ENCODE data around the gene CBLL1.
A peak's percentile ranks its signal among the peaks of the same experiment; 100 is the strongest.

The CBLL1 gene

GRCh38 chr7:107767391-107767790 is 23.4 kb downstream of the CBLL1 start:
- Histone ChIP-seq H3K4me3 (ENCODE audit: low read depth, low read length) (no peak overlapping the region), H2BK120ac (ENCODE audit: insufficient read depth, low read length, poor library complexity) (no peak overlapping the region), H3K79me1 (ENCODE audit: low read length) (no peaks in the 10 kb centered on the region), H3K4me1 (ENCODE audit: control insufficient read depth in 1 of 2, insufficient read depth in 2 of 2, low read length in 2 of 2) (no peaks in the 10 kb centered on the region), H3K23ac (ENCODE audit: low read length) (no peak overlapping the region), H4K91ac (ENCODE audit: low read depth, low read length) (no peak overlapping the region), H3K9me3 (ENCODE audit: insufficient read depth, low read depth, low read length) (no peaks in the 10 kb centered on the region), H3K14ac (ENCODE audit: low read length) (no peak overlapping the region), H3K79me2 (ENCODE audit: control insufficient read depth, insufficient read depth, low read length, poor library complexity) (no peaks in the 10 kb centered on the region), H3K27ac (ENCODE audit: low read depth, low read length) (no peak overlapping the region), H3K36me3 (ENCODE audit: control insufficient read depth in 1 of 2, insufficient read depth in 2 of 2, low read length in 2 of 2) (no peaks in the 10 kb centered on the region), H2AK5ac (ENCODE audit: low read length) (no peak overlapping the region), H2BK5ac (ENCODE audit: low read depth, low read length, poor library complexity) (no peak overlapping the region), H3K4me2 (ENCODE audit: low read length) (no peak overlapping the region), H2AFZ (ENCODE audit: insufficient read depth, low read length, poor library complexity) (no peak overlapping the region), H3K18ac (ENCODE audit: low read length) (no peak overlapping the region), H3K27me3 (ENCODE audit: insufficient read depth, low read length) (no peaks in the 10 kb centered on the region), H4K8ac (ENCODE audit: low read depth, low read length) (no peak overlapping the region), H3K4ac (ENCODE audit: low read depth, low read length) (no peak overlapping the region), H3K9ac (ENCODE audit: low read length) (no peak overlapping the region), H2BK12ac (ENCODE audit: low read length) (no peak overlapping the region), H4K12ac (ENCODE audit: low read depth, low read length) (no peak overlapping the region)
- no CpG with 5 or more reads among the region's 2 CpGs for WGBS (ENCODE audit: extremely low coverage, insufficient coverage, insufficient read length)
- DNase-seq, result no peak

DNA sequence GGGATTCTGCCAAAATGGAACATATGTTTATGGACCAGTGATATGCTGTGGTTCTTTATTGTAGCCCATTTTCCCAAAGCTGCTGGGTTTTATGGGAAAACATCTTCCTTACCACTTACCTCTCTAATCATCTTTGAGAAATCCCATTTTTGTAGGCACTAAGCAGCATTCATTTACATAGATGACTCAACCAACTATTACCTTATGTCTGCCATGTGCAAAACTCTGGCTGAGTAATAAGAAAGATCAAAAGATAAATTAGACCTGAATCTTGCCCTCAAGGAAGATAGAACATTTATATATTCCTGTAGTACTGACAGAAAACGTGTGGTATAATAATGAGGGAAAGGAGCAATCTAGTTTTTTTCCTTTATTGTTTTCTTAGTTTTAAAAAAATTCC is 24.3 kb downstream of the CBLL1 start:
- Histone ChIP-seq H3K18ac (ENCODE audit: low read length) (no peak overlapping the region), H3K79me2 (ENCODE audit: control insufficient read depth, insufficient read depth, low read length, poor library complexity) (no peaks in the 10 kb centered on the region), H3K4ac (ENCODE audit: low read depth, low read length) (no peak overlapping the region), H3K23ac (ENCODE audit: low read length) (no peak overlapping the region), H3K9ac (ENCODE audit: low read length) (no peak overlapping the region), H3K27me3 (ENCODE audit: insufficient read depth, low read length) (no peaks in the 10 kb centered on the region), H3K9me3 (ENCODE audit: insufficient read depth, low read depth, low read length) (no peaks in the 10 kb centered on the region), H2AK5ac (ENCODE audit: low read length) (no peak overlapping the region), H3K14ac (ENCODE audit: low read length) (no peak overlapping the region), H3K4me1 (ENCODE audit: control insufficient read depth in 1 of 2, insufficient read depth in 2 of 2, low read length in 2 of 2) (no peaks in the 10 kb centered on the region), H2BK12ac (ENCODE audit: low read length) (no peak overlapping the region), H4K8ac (ENCODE audit: low read depth, low read length) (no peak overlapping the region), H2AFZ (ENCODE audit: insufficient read depth, low read length, poor library complexity) (no peak overlapping the region), H3K4me3 (ENCODE audit: low read depth, low read length) (no peak overlapping the region), H2BK5ac (ENCODE audit: low read depth, low read length, poor library complexity) (no peak overlapping the region), H3K27ac (ENCODE audit: low read depth, low read length) (no peak overlapping the region), H3K79me1 (ENCODE audit: low read length) (no peaks in the 10 kb centered on the region), H3K4me2 (ENCODE audit: low read length) (no peak overlapping the region), H3K36me3 (ENCODE audit: control insufficient read depth in 1 of 2, insufficient read depth in 2 of 2, low read length in 2 of 2) (no peaks in the 10 kb centered on the region), H4K91ac (ENCODE audit: low read depth, low read length) (no peak overlapping the region), H2BK120ac (ENCODE audit: insufficient read depth, low read length, poor library complexity) (no peak overlapping the region), H4K12ac (ENCODE audit: low read depth, low read length) (no peak overlapping the region)
- no CpG with 5 or more reads among the region's 1 CpG for WGBS (ENCODE audit: extremely low coverage, insufficient coverage, insufficient read length)
- DNase-seq, result peak; percentile 2 to 60

GRCh38 chr7:107773027-107773426 is 29.1 kb downstream of the CBLL1 start:
- no peaks in the 10 kb centered on the region for H3K27me3 ChIP-seq (ENCODE audit: insufficient read depth, low read length)
- H2BK5ac ChIP-seq (ENCODE audit: low read depth, low read length, poor library complexity), result no peak overlapping the region
- no peak overlapping the region for H4K12ac ChIP-seq (ENCODE audit: low read depth, low read length)
- no peaks in the 10 kb centered on the region for H3K79me2 ChIP-seq (ENCODE audit: control insufficient read depth, insufficient read depth, low read length, poor library complexity)
- no peak overlapping the region for H2AK5ac ChIP-seq (ENCODE audit: low read length)
- H2BK120ac ChIP-seq (ENCODE audit: insufficient read depth, low read length, poor library complexity), result no peak overlapping the region
- no peak overlapping the region for H2BK12ac ChIP-seq (ENCODE audit: low read length)
- no peak overlapping the region for H3K4ac ChIP-seq (ENCODE audit: low read depth, low read length)
- H4K91ac ChIP-seq (ENCODE audit: low read depth, low read length), result no peak overlapping the region
- no CpG with 5 or more reads among the region's 2 CpGs for WGBS (ENCODE audit: extremely low coverage, insufficient coverage, insufficient read length)
- no peak overlapping the region for H3K18ac ChIP-seq (ENCODE audit: low read length)
- no peak overlapping the region for H3K4me3 ChIP-seq (ENCODE audit: low read depth, low read length)
- H3K79me1 ChIP-seq (ENCODE audit: low read length), result no peaks in the 10 kb centered on the region
- no peak overlapping the region for H2AFZ ChIP-seq (ENCODE audit: insufficient read depth, low read length, poor library complexity)
- H3K9me3 ChIP-seq (ENCODE audit: insufficient read depth, low read depth, low read length), result peaks cover 2% of the 10 kb centered on the region
- no peak overlapping the region for H3K14ac ChIP-seq (ENCODE audit: low read length)
- H4K8ac ChIP-seq (ENCODE audit: low read depth, low read length), result no peak overlapping the region
- DNase-seq, result no peak
- H3K4me2 ChIP-seq (ENCODE audit: low read length), result no peak overlapping the region
- no peaks in the 10 kb centered on the region for H3K4me1 ChIP-seq (ENCODE audit: control insufficient read depth in 1 of 2, insufficient read depth in 2 of 2, low read length in 2 of 2)
- no peaks in the 10 kb centered on the region for H3K36me3 ChIP-seq (ENCODE audit: control insufficient read depth in 1 of 2, insufficient read depth in 2 of 2, low read length in 2 of 2)
- no peak overlapping the region for H3K9ac ChIP-seq (ENCODE audit: low read length)
- H3K23ac ChIP-seq (ENCODE audit: low read length), result no peak overlapping the region
- no peak overlapping the region for H3K27ac ChIP-seq (ENCODE audit: low read depth, low read length)

DNA sequence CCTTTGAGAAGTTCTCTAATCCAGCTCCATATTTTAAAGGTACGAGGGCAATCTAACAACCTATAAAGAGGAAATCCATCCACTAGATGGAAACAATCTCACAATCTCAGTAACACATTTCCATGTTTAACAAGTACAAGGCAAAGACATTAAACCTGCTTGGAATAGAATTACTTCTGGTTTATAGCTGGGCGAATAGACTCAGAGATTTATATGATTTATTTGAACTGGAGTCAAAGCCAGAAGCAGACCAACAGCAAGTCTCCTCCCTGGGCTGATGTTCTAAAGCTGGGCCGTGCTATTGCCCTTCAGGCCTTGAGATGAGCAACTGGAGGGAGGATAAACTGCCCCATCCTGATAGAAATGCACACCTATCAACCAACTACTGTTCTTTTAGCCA is 33.8 kb downstream of the CBLL1 start:
- H3K27ac ChIP-seq (ENCODE audit: low read depth, low read length), result no peak overlapping the region
- no peak overlapping the region for H3K4me2 ChIP-seq (ENCODE audit: low read length)
- no peak overlapping the region for H3K4me3 ChIP-seq (ENCODE audit: low read depth, low read length)
- no peak overlapping the region for H3K14ac ChIP-seq (ENCODE audit: low read length)
- no peak overlapping the region for H3K18ac ChIP-seq (ENCODE audit: low read length)
- no peaks in the 10 kb centered on the region for H3K4me1 ChIP-seq (ENCODE audit: control insufficient read depth in 1 of 2, insufficient read depth in 2 of 2, low read length in 2 of 2)
- no peak overlapping the region for H2BK120ac ChIP-seq (ENCODE audit: insufficient read depth, low read length, poor library complexity)
- H4K8ac ChIP-seq (ENCODE audit: low read depth, low read length), result no peak overlapping the region
- H3K9ac ChIP-seq (ENCODE audit: low read length), result no peak overlapping the region
- H3K79me2 ChIP-seq (ENCODE audit: control insufficient read depth, insufficient read depth, low read length, poor library complexity), result no peaks in the 10 kb centered on the region
- no peak overlapping the region for H2AFZ ChIP-seq (ENCODE audit: insufficient read depth, low read length, poor library complexity)
- H2BK5ac ChIP-seq (ENCODE audit: low read depth, low read length, poor library complexity), result no peak overlapping the region
- no peaks in the 10 kb centered on the region for H3K36me3 ChIP-seq (ENCODE audit: control insufficient read depth in 1 of 2, insufficient read depth in 2 of 2, low read length in 2 of 2)
- H4K12ac ChIP-seq (ENCODE audit: low read depth, low read length), result no peak overlapping the region
- no peaks in the 10 kb centered on the region for H3K79me1 ChIP-seq (ENCODE audit: low read length)
- no peak overlapping the region for H4K91ac ChIP-seq (ENCODE audit: low read depth, low read length)
- no CpG with 5 or more reads among the region's 3 CpGs for WGBS (ENCODE audit: extremely low coverage, insufficient coverage, insufficient read length)
- H3K9me3 ChIP-seq (ENCODE audit: insufficient read depth, low read depth, low read length), result peaks cover 2% of the 10 kb centered on the region
- H2AK5ac ChIP-seq (ENCODE audit: low read length), result no peak overlapping the region
- H3K27me3 ChIP-seq (ENCODE audit: insufficient read depth, low read length), result no peaks in the 10 kb centered on the region
- H3K4ac ChIP-seq (ENCODE audit: low read depth, low read length), result no peak overlapping the region
- no peak overlapping the region for H2BK12ac ChIP-seq (ENCODE audit: low read length)
- no peak for DNase-seq
- H3K23ac ChIP-seq (ENCODE audit: low read length), result no peak overlapping the region
